Astrocyte of the cerebellum (primary cell): ENCODE measurements around the gene CD81.

Experiments
- DNase-seq: peaks from one replicate; pipeline ENCODE4 v3.0.0-alpha.2; 2011; ENCODE audit warnings: low read depth
- H3K4me3 ChIP-seq: 2 replicates; pipeline ENCODE4 v1.5.1; 2011; ENCODE audit warnings: mild to moderate bottlenecking, low read depth, low read length, moderate library complexity
- in situ Hi-C: cut with HindIII; loops from 2 replicates; pipeline ENCODE4 v1.10.0; 2017; ENCODE audit warnings: low sequenced_read_pairs
- TF ChIP-seq, protein P1 (sequence below): IDR thresholded peaks from 2 replicates; pipeline ENCODE4 v1.5.1; 2012; ENCODE audit warnings: low read length, low read depth, moderate library complexity, mild to moderate bottlenecking; ENCODE audit errors: missing control alignments

CD81 gene

DNA sequence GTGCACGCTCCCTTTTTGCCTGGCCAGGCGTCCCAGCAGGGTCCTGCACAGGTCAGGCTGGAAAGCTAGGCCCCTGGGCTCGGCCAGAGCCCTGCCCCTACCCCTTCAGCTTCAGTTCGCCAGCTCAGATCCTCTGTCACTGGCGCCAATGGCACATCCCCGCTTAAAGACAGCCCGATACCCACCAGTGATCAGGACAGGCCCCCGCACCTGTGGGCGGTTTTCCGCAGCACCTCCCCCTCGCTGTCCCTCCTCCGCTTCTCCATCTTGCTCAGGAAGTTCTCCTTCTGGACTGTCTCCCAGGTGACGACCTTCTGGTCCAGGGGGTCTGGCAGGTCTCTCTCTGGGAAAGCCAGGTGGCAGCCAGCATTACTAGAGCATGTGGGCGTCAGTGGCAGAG, 29.3 kb downstream of the CD81 start:
- TF ChIP-seq, protein P1, sequence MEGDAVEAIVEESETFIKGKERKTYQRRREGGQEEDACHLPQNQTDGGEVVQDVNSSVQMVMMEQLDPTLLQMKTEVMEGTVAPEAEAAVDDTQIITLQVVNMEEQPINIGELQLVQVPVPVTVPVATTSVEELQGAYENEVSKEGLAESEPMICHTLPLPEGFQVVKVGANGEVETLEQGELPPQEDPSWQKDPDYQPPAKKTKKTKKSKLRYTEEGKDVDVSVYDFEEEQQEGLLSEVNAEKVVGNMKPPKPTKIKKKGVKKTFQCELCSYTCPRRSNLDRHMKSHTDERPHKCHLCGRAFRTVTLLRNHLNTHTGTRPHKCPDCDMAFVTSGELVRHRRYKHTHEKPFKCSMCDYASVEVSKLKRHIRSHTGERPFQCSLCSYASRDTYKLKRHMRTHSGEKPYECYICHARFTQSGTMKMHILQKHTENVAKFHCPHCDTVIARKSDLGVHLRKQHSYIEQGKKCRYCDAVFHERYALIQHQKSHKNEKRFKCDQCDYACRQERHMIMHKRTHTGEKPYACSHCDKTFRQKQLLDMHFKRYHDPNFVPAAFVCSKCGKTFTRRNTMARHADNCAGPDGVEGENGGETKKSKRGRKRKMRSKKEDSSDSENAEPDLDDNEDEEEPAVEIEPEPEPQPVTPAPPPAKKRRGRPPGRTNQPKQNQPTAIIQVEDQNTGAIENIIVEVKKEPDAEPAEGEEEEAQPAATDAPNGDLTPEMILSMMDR = no peak
- in situ Hi-C loops = no loop called here
- H3K4me3 ChIP-seq = no peak overlapping the region
- DNase-seq = no peak

DNA sequence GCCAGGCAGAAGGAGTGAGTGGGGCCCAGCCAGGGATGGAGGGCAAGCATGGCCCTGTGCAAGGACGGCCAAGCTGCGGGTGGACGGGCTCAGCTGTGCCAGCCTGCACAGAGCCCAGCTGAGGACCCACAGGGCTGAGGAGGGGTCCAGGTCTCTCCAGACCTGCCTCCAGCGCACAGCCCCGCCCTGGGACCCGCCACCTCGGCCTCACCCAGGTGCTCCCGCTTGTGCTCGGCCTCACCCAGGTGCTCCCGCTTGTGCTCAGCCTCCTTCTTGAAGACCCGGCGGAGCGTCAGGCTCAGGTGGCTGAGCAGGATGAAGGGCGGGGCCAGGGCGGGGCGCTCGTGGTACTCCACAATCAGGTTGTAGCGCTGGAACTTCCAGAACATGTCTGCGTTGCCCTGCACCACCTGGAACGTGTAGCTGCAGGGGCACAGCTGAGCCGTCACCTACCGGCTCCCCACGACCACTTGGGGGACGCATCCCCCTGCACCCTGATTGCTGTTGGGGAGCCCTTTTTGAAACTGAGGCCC, 29.8 kb downstream of the CD81 start:
- no peak for DNase-seq
- in situ Hi-C loops = no loop called here

DNA sequence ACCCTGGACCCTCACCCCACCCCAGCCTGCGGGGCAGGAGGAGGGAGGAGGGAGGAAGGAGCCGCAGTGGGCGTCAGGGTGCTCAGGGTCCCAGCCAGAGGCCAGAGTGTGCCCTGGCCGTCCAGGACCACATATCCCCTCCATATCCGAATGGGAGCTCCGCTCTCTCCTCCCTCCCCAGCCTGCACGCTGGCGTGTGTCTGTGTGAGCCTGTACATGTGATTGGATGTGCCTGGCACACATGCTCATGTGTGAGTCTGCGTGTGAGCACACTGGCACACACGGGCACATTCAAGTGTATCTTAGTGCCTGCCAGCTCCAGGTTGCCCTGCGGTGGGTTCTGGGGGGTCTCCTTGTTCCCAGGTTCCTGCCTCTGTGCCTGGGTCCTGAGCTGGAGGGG, 31.6 kb downstream of the CD81 start:
- in situ Hi-C loops = no loop called here

More for the DNA sequence above, 29.8 kb downstream of the CD81 start:
- no peak overlapping the region for H3K4me3 ChIP-seq
- TF ChIP-seq, protein P1 = no peak

DNA sequence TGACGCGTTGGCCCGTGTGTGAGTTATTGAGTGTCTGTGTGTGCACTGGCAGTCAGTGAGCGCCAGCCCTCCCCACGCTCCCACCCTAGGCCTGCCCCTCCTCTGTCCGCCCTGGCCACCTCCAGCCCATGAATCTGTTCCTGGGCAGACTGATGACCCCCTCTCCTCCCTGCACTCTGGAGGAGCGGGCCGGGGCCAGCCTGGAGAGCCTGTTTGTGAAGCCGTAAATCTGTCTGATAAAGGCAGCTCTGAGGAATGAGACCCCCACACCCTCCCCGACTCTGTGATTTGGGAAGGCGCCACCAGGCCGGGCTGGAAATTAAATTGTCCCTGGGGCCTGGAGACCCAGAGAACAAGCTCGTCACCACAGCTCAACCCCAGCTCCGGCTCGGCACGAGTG, 32.0 kb downstream of the CD81 start:
- H3K4me3 ChIP-seq = no peak overlapping the region
- in situ Hi-C loops = no loop called here
- no peak for DNase-seq
- TF ChIP-seq, protein P1 = no peak

More for the DNA sequence above, 31.6 kb downstream of the CD81 start:
- TF ChIP-seq, protein P1 = no peak
- H3K4me3 ChIP-seq = no peak overlapping the region
- DNase-seq = no peak

DNA sequence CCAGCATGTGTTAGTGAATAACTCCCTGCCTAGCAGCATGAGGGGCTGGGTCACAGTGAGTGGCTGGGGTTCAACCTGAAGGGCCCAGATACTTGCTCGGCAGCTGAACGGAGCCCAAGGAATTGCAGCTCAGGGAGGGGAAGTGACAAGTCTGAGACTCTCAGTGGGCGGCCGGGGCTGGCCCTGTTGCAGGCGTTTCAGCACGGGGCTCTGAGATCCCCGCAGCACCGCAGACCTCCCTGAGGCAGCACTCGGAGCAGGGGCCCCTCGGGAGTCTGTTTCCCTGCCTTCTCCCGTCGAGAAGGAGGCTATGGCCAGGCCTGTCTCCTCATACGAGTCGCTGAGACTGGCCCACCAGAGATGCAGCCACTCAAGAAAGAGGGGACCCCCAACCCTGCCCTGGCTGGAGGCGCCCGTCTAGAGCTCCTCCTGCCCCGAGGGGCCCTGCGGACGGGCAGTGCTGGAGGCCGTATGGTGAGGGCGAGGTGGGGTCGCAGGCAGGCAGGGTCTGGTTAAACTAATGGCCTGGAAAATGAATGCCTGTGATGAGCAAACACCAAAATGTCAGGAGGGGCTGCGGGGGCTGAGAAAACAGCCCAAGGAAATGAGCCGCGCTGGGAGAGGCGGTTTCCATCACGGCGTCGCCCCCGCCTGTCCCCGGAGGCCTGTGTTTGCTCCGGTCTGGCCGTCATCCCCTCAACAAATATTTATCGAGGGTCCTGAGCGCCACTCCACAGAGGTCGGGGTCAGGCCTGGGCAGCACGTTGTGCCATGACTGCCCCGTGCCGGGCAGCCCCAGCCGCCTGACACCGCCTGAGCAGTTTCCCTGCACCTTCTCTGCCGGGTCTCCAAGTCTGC, 32.7 kb downstream of the CD81 start:
- TF ChIP-seq, protein P1 = no peak
- no peak overlapping the region for H3K4me3 ChIP-seq
- no peak for DNase-seq
- in situ Hi-C loops = loop anchor here (5.0 kb wide), 1 partner anchor 228 kb away; no protein-coding TSS in a partner anchor

DNA sequence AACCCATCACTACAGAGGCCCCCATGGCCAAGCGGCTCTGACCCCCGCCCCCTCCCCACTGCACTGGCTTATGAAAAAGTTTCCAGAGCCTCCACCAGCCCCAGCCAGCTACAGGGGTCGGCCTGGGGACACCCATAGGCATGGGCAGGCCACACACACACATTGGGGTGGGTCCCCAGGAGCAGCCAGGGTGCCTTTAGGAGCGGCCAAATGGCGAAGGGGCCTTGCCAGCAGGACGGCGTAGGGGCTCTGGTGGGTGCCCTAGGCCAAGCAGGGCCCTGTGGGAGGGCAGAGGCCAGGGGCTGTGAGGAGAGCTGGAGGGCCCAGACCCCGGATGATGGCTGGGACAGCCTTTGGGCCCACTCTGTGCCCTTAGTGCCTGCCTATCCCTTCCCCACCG, 33.5 kb downstream of the CD81 start:
- H3K4me3 ChIP-seq = no peak overlapping the region
- DNase-seq = no peak
- TF ChIP-seq, protein P1 = no peak
- in situ Hi-C loops = loop anchor here (5.0 kb wide), 1 partner anchor 228 kb away; no protein-coding TSS in a partner anchor
